Mesenchymal stem cell (in vitro differentiated cells and primary cell): ENCODE data around the gene C2orf76.

Experiments used
- DNase-seq: peaks from one replicate; pipeline ENCODE4 v3.0.0-alpha.2; 2013
- H2AFZ ChIP-seq: one replicate; pipeline ENCODE4 v1.6.1; 2013; ENCODE audit warnings: low read depth, mild to moderate bottlenecking, control low read depth, inconsistent platforms, low read length, moderate library complexity
- H2AK5ac ChIP-seq: 2 replicates; pipeline ENCODE4 v1.6.1; 2013; ENCODE audit warnings: low read length, moderate library complexity, mild to moderate bottlenecking, inconsistent platforms; ENCODE audit not compliant: severe bottlenecking
- H2BK120ac ChIP-seq: one replicate; pipeline ENCODE4 v1.6.1; 2013; ENCODE audit warnings: low read depth, mild to moderate bottlenecking, inconsistent platforms, low read length, moderate library complexity
- H2BK12ac ChIP-seq, 2 experiments: one replicate each; pipeline ENCODE4 v1.6.1; 2013; ENCODE audit warnings: inconsistent platforms in 2 of 2, low read length in 2 of 2, mild to moderate bottlenecking in 2 of 2, moderate library complexity in 2 of 2, control low read depth in 1 of 2
- H2BK15ac ChIP-seq: one replicate; pipeline ENCODE4 v1.6.1; 2013; ENCODE audit warnings: mild to moderate bottlenecking, low read depth, inconsistent platforms; ENCODE audit not compliant: poor library complexity, severe bottlenecking
- H2BK5ac ChIP-seq: 2 replicates; pipeline ENCODE4 v1.6.1; 2013; ENCODE audit warnings: low read depth, mild to moderate bottlenecking, low read length, control low read depth, inconsistent platforms; ENCODE audit not compliant: poor library complexity, severe bottlenecking
- H3K14ac ChIP-seq, 2 experiments: one replicate each; pipeline ENCODE4 v1.6.1; 2013; ENCODE audit warnings: inconsistent platforms in 2 of 2, low read length in 2 of 2, control low read depth in 1 of 2, mild to moderate bottlenecking in 1 of 2, moderate library complexity in 1 of 2
- H3K18ac ChIP-seq, 2 experiments: one replicate each; pipeline ENCODE4 v1.6.1; 2013; ENCODE audit warnings: inconsistent platforms in 2 of 2, low read length in 2 of 2, control low read depth in 1 of 2, low read depth in 1 of 2, mild to moderate bottlenecking in 1 of 2
- H3K23ac ChIP-seq, 2 experiments: one replicate each; pipeline ENCODE4 v1.6.1; 2013; ENCODE audit warnings: inconsistent platforms in 2 of 2, low read length in 2 of 2, mild to moderate bottlenecking in 2 of 2, moderate library complexity in 2 of 2, control low read depth in 1 of 2
- H3K27ac ChIP-seq: 2 replicates; pipeline ENCODE4 v1.5.1; 2013; ENCODE audit warnings: mild to moderate bottlenecking, moderate library complexity, low read length, control low read depth, inconsistent platforms; ENCODE audit not compliant: poor library complexity, severe bottlenecking
- H3K27me3 ChIP-seq, 2 experiments: 2 replicates each; pipeline versions ENCODE4 v1.6.1 to v1.7.0; 2013; ENCODE audit warnings: low read length in 2 of 2, mild to moderate bottlenecking in 2 of 2, moderate library complexity in 2 of 2, control low read depth in 1 of 2, inconsistent platforms in 1 of 2; ENCODE audit not compliant: control insufficient read depth in 1 of 2, insufficient read depth in 1 of 2
- H3K36me3 ChIP-seq, 2 experiments: 2 replicates each; pipeline versions ENCODE4 v1.6.1 to v1.7.0; 2013; ENCODE audit warnings: low read length in 2 of 2, control low read depth in 1 of 2, inconsistent platforms in 1 of 2, low read depth in 1 of 2, mild to moderate bottlenecking in 1 of 2; ENCODE audit not compliant: insufficient read depth in 2 of 2, control insufficient read depth in 1 of 2
- H3K4ac ChIP-seq, 2 experiments: one replicate each; pipeline ENCODE4 v1.6.1; 2013; ENCODE audit warnings: inconsistent platforms in 2 of 2, low read length in 2 of 2, mild to moderate bottlenecking in 2 of 2, moderate library complexity in 2 of 2, control low read depth in 1 of 2, low read depth in 1 of 2
- H3K4me1 ChIP-seq: 2 replicates; pipeline ENCODE4 v1.6.1; 2013; ENCODE audit warnings: low read depth, low read length, control low read depth; ENCODE audit not compliant: control insufficient read depth, insufficient read depth
- H3K4me2 ChIP-seq: 2 replicates; pipeline ENCODE4 v1.6.1; 2013; ENCODE audit warnings: low read length, mild to moderate bottlenecking, inconsistent platforms; ENCODE audit not compliant: poor library complexity, severe bottlenecking
- H3K4me3 ChIP-seq, 2 experiments: 2 replicates each; pipeline versions ENCODE4 v1.5.1 to v1.7.0; 2013; ENCODE audit warnings: low read length in 2 of 2, mild to moderate bottlenecking in 2 of 2, control low read depth in 1 of 2, low read depth in 1 of 2; ENCODE audit not compliant: insufficient read depth in 1 of 2
- H3K79me1 ChIP-seq: replicated peaks from 2 replicates; pipeline ENCODE4 v1.6.1; 2013; ENCODE audit warnings: mild to moderate bottlenecking, control low read depth, low read length, inconsistent platforms; ENCODE audit not compliant: poor library complexity, severe bottlenecking
- H3K9ac ChIP-seq: 2 replicates; pipeline ENCODE4 v1.7.0; 2013; ENCODE audit warnings: mild to moderate bottlenecking, low read length, moderate library complexity
- H3K9me3 ChIP-seq: 2 replicates; pipeline ENCODE4 v1.7.0; 2013; ENCODE audit warnings: mild to moderate bottlenecking, low read length; ENCODE audit not compliant: control insufficient read depth
- H4K8ac ChIP-seq: one replicate; pipeline ENCODE4 v1.6.1; 2013; ENCODE audit warnings: inconsistent platforms, mild to moderate bottlenecking, low read length, moderate library complexity
- H4K91ac ChIP-seq: one replicate; pipeline ENCODE4 v1.6.1; 2013; ENCODE audit warnings: mild to moderate bottlenecking, low read length, inconsistent platforms
- whole genome bisulfite sequencing: methylation state at CpG from one replicate; pipeline ENCODE4 v1.1.7; 2013; ENCODE audit warnings: mixed read lengths; 5-methylcytosine and 5-hydroxymethylcytosine counted together

C2orf76 gene

GRCh38 chr2:119365436-119365835 lies 1.2 kb downstream of the C2orf76 start:
- Histone ChIP-seq H3K14ac (no peak overlapping the region), H3K4me1 (peaks cover 15% of the 10 kb centered on the region), H3K9me3 (no peaks in the 10 kb centered on the region), H3K9ac (peak overlapping the region; percentile 93), H2BK15ac (no peak overlapping the region), H2BK5ac (no peak overlapping the region), H2AFZ (no peak overlapping the region), H3K18ac (no peak overlapping the region), H3K4me3 (peak overlapping the region in 1 of 2 experiments; percentile 98), H3K23ac (no peak overlapping the region), H3K4me2 (peak overlapping the region; percentile 58), H3K27me3 (no peaks in the 10 kb centered on the region), H3K27ac (no peak overlapping the region), H2AK5ac (no peak overlapping the region), H3K36me3 (peaks cover 12 to 25% of the 10 kb centered on the region in 2 experiments), H4K91ac (no peak overlapping the region), H3K4ac (no peak overlapping the region), H3K79me1 (peaks cover 30% of the 10 kb centered on the region), H2BK120ac (no peak overlapping the region), H4K8ac (peak overlapping the region; percentile 10), H2BK12ac (no peak overlapping the region)
- 67% methylated on average over 5 of the region's 6 CpGs for WGBS
- no peak for DNase-seq

GRCh38 chr2:119364798-119365197 lies 1.8 kb downstream of the C2orf76 start:
- DNase-seq, result no peak
- Histone ChIP-seq H2BK120ac (no peak overlapping the region), H3K27ac (no peak overlapping the region), H4K8ac (no peak overlapping the region), H2AK5ac (no peak overlapping the region), H2BK15ac (no peak overlapping the region), H3K36me3 (peaks cover 10 to 19% of the 10 kb centered on the region in 2 experiments), H3K9me3 (no peaks in the 10 kb centered on the region), H2BK5ac (no peak overlapping the region), H3K79me1 (peaks cover 27% of the 10 kb centered on the region), H3K14ac (no peak overlapping the region), H3K4me2 (no peak overlapping the region), H4K91ac (no peak overlapping the region), H3K27me3 (no peaks in the 10 kb centered on the region), H2BK12ac (no peak overlapping the region), H3K23ac (no peak overlapping the region), H3K4me3 (peak overlapping the region in 1 of 2 experiments; percentile 98), H3K4me1 (peaks cover 15% of the 10 kb centered on the region), H3K4ac (no peak overlapping the region), H2AFZ (no peak overlapping the region), H3K18ac (no peak overlapping the region), H3K9ac (peak overlapping the region; percentile 93)
- whole genome bisulfite sequencing, result 83% methylated on average over 5 of the region's 6 CpGs

- no peaks in the 10 kb centered on the region for H3K36me3 ChIP-seq
- no peak overlapping the region for H3K4ac ChIP-seq
- no peaks in the 10 kb centered on the region for H3K9me3 ChIP-seq
- no peak for DNase-seq
- no peak overlapping the region for H3K27ac ChIP-seq
- no peak overlapping the region for H3K14ac ChIP-seq
- H3K79me1 ChIP-seq, result peaks cover 19% of the 10 kb centered on the region
- H3K4me2 ChIP-seq, result no peak overlapping the region
- H3K23ac ChIP-seq, result no peak overlapping the region
- no peaks in the 10 kb centered on the region for H3K27me3 ChIP-seq
- no peak overlapping the region for H4K91ac ChIP-seq
- H3K4me1 ChIP-seq, result no peaks in the 10 kb centered on the region
- no peak overlapping the region for H2AK5ac ChIP-seq
- H2BK15ac ChIP-seq, result no peak overlapping the region
- H2AFZ ChIP-seq, result no peak overlapping the region
- no CpG with 5 or more reads among the region's 2 CpGs for WGBS
- no peak overlapping the region for H3K4me3 ChIP-seq
- no peak overlapping the region for H2BK5ac ChIP-seq
- H3K9ac ChIP-seq, result no peak overlapping the region
- no peak overlapping the region for H4K8ac ChIP-seq
- no peak overlapping the region for H2BK12ac ChIP-seq
- no peak overlapping the region for H3K18ac ChIP-seq
- H2BK120ac ChIP-seq, result no peak overlapping the region
These were observed 6.1 kb downstream of the C2orf76 start for GRCh38 chr2:119360423-119360966.

- no peak overlapping the region for H2BK120ac ChIP-seq
- no peak overlapping the region for H2BK15ac ChIP-seq
- no peak overlapping the region for H2BK5ac ChIP-seq
- no peak overlapping the region for H2AK5ac ChIP-seq
- no peaks in the 10 kb centered on the region for H3K9me3 ChIP-seq
- no peaks in the 10 kb centered on the region for H3K36me3 ChIP-seq
- H2AFZ ChIP-seq, result no peak overlapping the region
- no peak overlapping the region for H3K23ac ChIP-seq
- no peak overlapping the region for H4K91ac ChIP-seq
- H3K27me3 ChIP-seq, result no peaks in the 10 kb centered on the region
- no peak for DNase-seq
- WGBS, result 85% methylated on average over 6 of the region's 6 CpGs
- H3K27ac ChIP-seq, result no peak overlapping the region
- H3K79me1 ChIP-seq, result peaks cover 20% of the 10 kb centered on the region
- H3K14ac ChIP-seq, result no peak overlapping the region
- H3K4ac ChIP-seq, result no peak overlapping the region
- H3K4me3 ChIP-seq, result no peak overlapping the region
- no peak overlapping the region for H4K8ac ChIP-seq
- H3K9ac ChIP-seq, result no peak overlapping the region
- no peaks in the 10 kb centered on the region for H3K4me1 ChIP-seq
- H3K18ac ChIP-seq, result no peak overlapping the region
- H2BK12ac ChIP-seq, result no peak overlapping the region
- H3K4me2 ChIP-seq, result no peak overlapping the region
These were observed 6.9 kb downstream of the C2orf76 start for GRCh38 chr2:119359774-119360173.
